Stimulated activated CD4-positive, alpha-beta T cell treated with anti-CD3 and anti-CD28 coated beads, Interleukin-2, amount 100 ng/mL, for 48 hours (primary cell): ENCODE results near the gene ODAD4.
"Not testable (repeated sequence)": the region's sequence is repeated elsewhere in the genome, so short reads cannot be mapped to it uniquely, and the experiment has no call there.

Experiments
- DNase-seq, 2 donors: peaks; one replicate each; pipeline ENCODE4 v3.0.0-alpha.2; 2020

ODAD4 gene

GRCh38 chr17:42010898-42011516, 80.6 kb downstream of the ODAD4 start:
- no peak for DNase-seq

- not testable (repeated sequence) for DNase-seq
Measured at GRCh38 chr17:42012363-42012762, 81.9 kb downstream of the ODAD4 start.

- not testable (repeated sequence) for DNase-seq
Measured at GRCh38 chr17:42013740-42014139, 83.3 kb downstream of the ODAD4 start.
